IMR-90 (cell line): ENCODE data around the gene STARD13. TPM values are rescaled to one million over a fixed set of nuclear protein-coding genes. Genes with fewer than 3 reads are reported as not detected.

Source experiments
- ATAC-seq: fragments of 200-7000 bp; cut with Tn5 transposase; 2 replicates; pipeline ENCODE4 v1.9.1; 2020; ENCODE audit warnings: low read depth, mild to moderate bottlenecking, moderate library complexity
- BruUV-seq: library from RNA; stranded (reverse); fragments of 400-500 nt; replicated peaks from 2 replicates; lab custom pipeline; 2021; lab: Mats Ljungman, UMichigan
- CTCF ChIA-PET: fragments of 300-600 bp; formaldehyde crosslinking; extraction: SDS; loops from one replicate; lab custom pipeline; 2021; ENCODE audit warnings: antibody characterized with exemption; lab: Yijun Ruan, JAX
- POLR2A ChIA-PET: fragments of 300-600 bp; sonication (Branson Sonifier 250); formaldehyde crosslinking; loops from one replicate; lab custom pipeline; 2022; ENCODE audit warnings: antibody characterized with exemption; ENCODE audit not compliant: unreplicated experiment; lab: Charles Lee
- DNase-seq: peaks from one replicate; pipeline ENCODE4 v3.0.0; 2013
- H2AFZ ChIP-seq: replicated peaks from 2 replicates; pipeline ENCODE3; 2013; ENCODE audit warnings: low read length, mild to moderate bottlenecking; ENCODE audit not compliant: poor library complexity
- H2AK5ac ChIP-seq: 2 replicates; pipeline ENCODE4 v1.6.1; 2013; ENCODE audit warnings: low read depth, low read length, inconsistent platforms
- H2AK9ac ChIP-seq: replicated peaks from 2 replicates; pipeline ENCODE3; 2013; ENCODE audit warnings: mild to moderate bottlenecking, low read depth, low read length, moderate library complexity; ENCODE audit not compliant: poor library complexity
- H2BK120ac ChIP-seq: 2 replicates; pipeline ENCODE4 v1.6.1; 2013; ENCODE audit warnings: low read depth, low read length, inconsistent platforms
- H2BK15ac ChIP-seq: 3 replicates; pipeline ENCODE4 v1.6.1; 2013; ENCODE audit warnings: low read depth, low read length, inconsistent platforms
- H2BK20ac ChIP-seq: 2 replicates; pipeline ENCODE4 v1.6.1; 2013; ENCODE audit warnings: low read depth, mild to moderate bottlenecking, inconsistent platforms, low read length, moderate library complexity
- H2BK5ac ChIP-seq: 2 replicates; pipeline ENCODE4 v1.6.1; 2013; ENCODE audit warnings: mild to moderate bottlenecking, low read depth, low read length, inconsistent platforms; ENCODE audit not compliant: poor library complexity, severe bottlenecking
- H3K14ac ChIP-seq: replicated peaks from 2 replicates; pipeline ENCODE4 v1.6.1; 2013; ENCODE audit warnings: low read depth, low read length, inconsistent platforms
- H3K18ac ChIP-seq: 2 replicates; pipeline ENCODE4 v1.6.1; 2013; ENCODE audit warnings: low read depth, low read length, control low read depth
- H3K23ac ChIP-seq: 2 replicates; pipeline ENCODE4 v1.6.1; 2013; ENCODE audit warnings: low read depth, low read length, inconsistent platforms
- H3K27ac ChIP-seq: 2 replicates; pipeline ENCODE4 v1.5.1; 2013; ENCODE audit warnings: mild to moderate bottlenecking, control low read depth, low read length; ENCODE audit not compliant: insufficient read depth
- H3K27me3 ChIP-seq: 2 replicates; pipeline ENCODE4 v1.6.1; 2013; ENCODE audit warnings: low read length; ENCODE audit not compliant: control insufficient read depth, insufficient read depth
- H3K36me3 ChIP-seq: 2 replicates; pipeline ENCODE4 v1.6.1; 2013; ENCODE audit warnings: low read length, mixed read lengths; ENCODE audit not compliant: control insufficient read depth, insufficient read depth
- H3K4ac ChIP-seq: 2 replicates; pipeline ENCODE4 v1.6.1; 2013; ENCODE audit warnings: low read depth, low read length, inconsistent platforms
- H3K4me1 ChIP-seq: 2 replicates; pipeline ENCODE4 v1.6.1; 2013; ENCODE audit warnings: low read length, mixed read lengths; ENCODE audit not compliant: control insufficient read depth, insufficient read depth
- H3K4me2 ChIP-seq: 2 replicates; pipeline ENCODE4 v1.6.1; 2013; ENCODE audit warnings: low read depth, mild to moderate bottlenecking, control low read depth, low read length, moderate library complexity
- H3K4me3 ChIP-seq: 2 replicates; pipeline ENCODE4 v1.5.1; 2013; ENCODE audit warnings: low read depth, mild to moderate bottlenecking, control low read depth, low read length, moderate library complexity; ENCODE audit not compliant: insufficient read depth
- H3K56ac ChIP-seq: 2 replicates; pipeline ENCODE4 v1.6.1; 2013; ENCODE audit warnings: low read length, inconsistent platforms; ENCODE audit not compliant: insufficient read depth; ENCODE audit errors: extremely low read depth
- H3K79me1 ChIP-seq, 2 experiments: 2 replicates each; pipeline ENCODE4 v1.6.1; 2013; ENCODE audit warnings: low read length in 2 of 2, inconsistent platforms in 1 of 2, low read depth in 1 of 2
- H3K9ac ChIP-seq: 2 replicates; pipeline ENCODE4 v1.6.1; 2013; ENCODE audit warnings: low read depth, low read length, control low read depth
- H3K9me1 ChIP-seq: 2 replicates; pipeline ENCODE4 v1.6.1; 2013; ENCODE audit warnings: low read length, inconsistent platforms; ENCODE audit not compliant: insufficient read depth
- H3K9me3 ChIP-seq: 2 replicates; pipeline ENCODE4 v1.6.1; 2013; ENCODE audit warnings: low read length; ENCODE audit not compliant: control insufficient read depth, insufficient read depth
- H4K20me1 ChIP-seq: 2 replicates; pipeline ENCODE4 v1.6.1; 2013; ENCODE audit warnings: low read length, inconsistent platforms; ENCODE audit not compliant: insufficient read depth
- H4K5ac ChIP-seq: 2 replicates; pipeline ENCODE4 v1.6.1; 2013; ENCODE audit warnings: mild to moderate bottlenecking, low read depth, low read length, control low read depth
- H4K8ac ChIP-seq, 2 experiments: 2 replicates each; pipeline ENCODE4 v1.6.1; 2013; ENCODE audit warnings: low read depth in 2 of 2, low read length in 2 of 2, control low read depth in 1 of 2, inconsistent platforms in 1 of 2
- H4K91ac ChIP-seq: 2 replicates; pipeline ENCODE4 v1.6.1; 2013; ENCODE audit warnings: low read depth, low read length, inconsistent platforms; ENCODE audit not compliant: insufficient read depth
- BHLHE40 ChIP-seq: fragments of 150-350 bp; IDR thresholded peaks from 2 replicates; pipeline ENCODE4 v1.6.1; 2016; ENCODE audit warnings: mild to moderate bottlenecking, low read depth, low read length
- CEBPB ChIP-seq: IDR thresholded peaks from 2 replicates; pipeline ENCODE4 v1.6.1; 2012; ENCODE audit warnings: low read depth, low read length, improper control_type of control experiment
- CHD1 ChIP-seq: IDR thresholded peaks from 2 replicates; pipeline ENCODE4 v1.6.1; 2012; ENCODE audit warnings: low read depth, low read length, improper control_type of control experiment
- CTCF ChIP-seq: conservative IDR thresholded peaks from 2 replicates; pipeline ENCODE4 v1.5.1; 2012; ENCODE audit warnings: mild to moderate bottlenecking, low read depth, low read length, improper control_type of control experiment
- ELK1 ChIP-seq: fragments of 150-350 bp; IDR thresholded peaks from 2 replicates; pipeline ENCODE4 v1.6.1; 2016; ENCODE audit warnings: low read depth, mild to moderate bottlenecking, low read length, moderate library complexity, borderline replicate concordance
- FOS ChIP-seq: fragments of 150-350 bp; IDR thresholded peaks from 2 replicates; pipeline ENCODE4 v1.6.1; 2016; ENCODE audit warnings: low read depth, low read length
- MAZ ChIP-seq: IDR thresholded peaks from 2 replicates; pipeline ENCODE4 v1.6.1; 2012; ENCODE audit warnings: low read depth, mild to moderate bottlenecking, low read length, improper control_type of control experiment, moderate library complexity, borderline replicate concordance
- NFE2L2 ChIP-seq: fragments of 150-350 bp; IDR thresholded peaks from 2 replicates; pipeline ENCODE4 v1.6.1; 2016; ENCODE audit warnings: low read depth, mild to moderate bottlenecking, low read length
- POLR2A ChIP-seq: IDR thresholded peaks from 2 replicates; pipeline ENCODE4 v1.6.1; 2012; ENCODE audit warnings: mild to moderate bottlenecking, low read depth, low read length
- RAD21 ChIP-seq: IDR thresholded peaks from 2 replicates; pipeline ENCODE4 v1.6.1; 2012; ENCODE audit warnings: low read length, improper control_type of control experiment
- RCOR1 ChIP-seq: IDR thresholded peaks from 2 replicates; pipeline ENCODE4 v1.6.1; 2012; ENCODE audit warnings: mild to moderate bottlenecking, low read length, improper control_type of control experiment; ENCODE audit not compliant: insufficient replicate concordance
- SMC3 ChIP-seq: fragments of 150-350 bp; IDR thresholded peaks from 2 replicates; pipeline ENCODE4 v1.6.1; 2016; ENCODE audit warnings: low read depth, mild to moderate bottlenecking, antibody characterized with exemption, low read length, moderate library complexity
- USF2 ChIP-seq: fragments of 150-350 bp; IDR thresholded peaks from 2 replicates; pipeline ENCODE4 v1.6.1; 2017; ENCODE audit warnings: mild to moderate bottlenecking, antibody characterized with exemption, low read length, low read depth
- WGBS, 2 experiments: methylation state at CpG; one replicate each; pipeline versions ENCODE4 v1.1.5 to v1.1.7; 2013; ENCODE audit warnings: missing lambda C conversion rate in 2 of 2; ENCODE audit not compliant: insufficient read length in 1 of 2; ENCODE audit errors: extremely low coverage in 2 of 2; 5-methylcytosine and 5-hydroxymethylcytosine counted together
- dilution Hi-C: fragments of 300-500 bp; cut with HindIII; formaldehyde crosslinking; loops from one replicate; pipeline ENCODE4 v1.14.3; 2018; ENCODE audit warnings: low sequenced_read_pairs; ENCODE audit not compliant: unreplicated experiment
- in situ Hi-C: fragments of 300-500 bp; cut with MboI; formaldehyde crosslinking; loops from 3 replicates; pipeline ENCODE4 v1.14.3; 2019; ENCODE audit warnings: low sequenced_read_pairs, inconsistent platforms, mixed read lengths
- intact Hi-C: fragments of 100-400 bp; cut with micrococcal nuclease; formaldehyde crosslinking; loops from 2 replicates; pipeline ENCODE4 v1.10.0; 2022
- polyA plus RNA-seq, 3 experiments: library from polyadenylated mRNA; depleted of rRNA; stranded (reverse); fragments of >200 nt; gene quantifications; 2 replicates each; pipeline ENCODE4 v1.2.3, GENCODE V29; 2012; ENCODE audit warnings: low replicate concordance in 1 of 3
- total RNA-seq: library from RNA; depleted of rRNA; stranded (reverse); fragments of >200 nt; gene quantifications from 2 replicates; pipeline ENCODE4 v1.2.3, GENCODE V29; 2012

STARD13 gene
- total and polyA plus RNA-seq, 2 of the 4 experiments (the other 2 are of a cell fraction), result 23.6 to 46.6 TPM

DNA sequence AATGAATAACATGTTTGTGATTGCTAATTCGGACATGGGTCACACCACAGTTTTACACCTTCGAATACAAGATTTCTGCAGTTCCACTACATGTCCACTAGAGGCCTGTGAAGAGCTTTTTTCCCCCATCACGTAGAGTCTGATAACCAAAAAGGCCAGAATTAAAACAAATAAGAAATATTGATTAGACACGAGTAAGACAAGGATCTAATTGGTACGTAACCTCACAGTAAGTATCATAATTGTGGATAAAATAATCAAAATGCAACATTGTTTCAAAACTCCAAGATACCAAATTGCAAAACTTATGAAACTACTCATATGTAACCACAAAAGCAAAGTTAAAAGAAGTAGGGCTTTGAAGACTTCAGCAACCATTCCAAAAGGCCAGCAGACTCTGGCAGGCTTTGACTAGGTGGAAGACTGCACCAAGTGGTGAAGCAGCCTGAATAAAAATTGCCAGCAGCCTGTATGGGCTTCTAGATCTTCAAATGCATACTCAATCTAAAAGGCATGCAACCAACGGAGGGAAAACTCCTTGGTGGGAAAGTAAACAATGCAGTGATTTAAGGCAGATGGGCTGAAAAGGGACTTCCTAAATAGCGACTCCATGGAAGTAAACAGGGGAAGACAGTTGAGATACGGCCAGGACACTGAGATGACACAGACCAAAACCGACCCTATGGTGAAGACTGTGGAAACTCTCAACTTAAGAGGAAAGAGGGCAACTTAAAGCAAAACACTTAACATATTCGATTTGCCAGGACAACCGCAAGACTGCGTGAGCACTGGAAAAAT, 56.7 kb downstream of the STARD13 start:
- peaks cover 13% of the 10 kb centered on the region for H3K36me3 ChIP-seq
- BruUV-seq, result no TSS peak
- H3K9me3 ChIP-seq, result peaks cover 5% of the 10 kb centered on the region
- H2BK120ac ChIP-seq, result peak overlapping the region; percentile 92
- DNase-seq, result peak; percentile 83
- peak; percentile 46 for ATAC-seq
- POLR2A ChIA-PET, result interaction anchor here (1.4 kb wide), 1 partner anchor 56 kb away, joined by 4 read pairs; the partner anchor contains the start of gene STARD13
- in situ Hi-C loops (no loop called here), intact Hi-C loops (loop anchor here (1.0 to 5.0 kb wide), 5 partner anchors 54 to 493 kb away; no protein-coding TSS in a partner anchor), dilution Hi-C loops (no loop called here)
- peaks cover 53 to 81% of the 10 kb centered on the region in 2 experiments for H3K79me1 ChIP-seq
- H3K9ac ChIP-seq, result peak overlapping the region; percentile 64
- peak overlapping the region; percentile 98 for H2AK5ac ChIP-seq
- H2BK5ac ChIP-seq, result peak overlapping the region; percentile 98
- H3K14ac ChIP-seq, result peak overlapping the region; percentile 96
- no peak overlapping the region for H2AFZ ChIP-seq
- 44% methylated on average over 4 of the region's 12 CpGs; no CpG with 5 or more reads in 1 of the 2 experiments for WGBS, 2 experiments
- CTCF ChIA-PET, result interaction anchor here (1.0 to 1.9 kb wide), 2 partner anchors 15 to 308 kb away, joined by 3 to 5 read pairs; no protein-coding TSS in a partner anchor
- H3K56ac ChIP-seq, result peak overlapping the region; percentile 88
- H2BK15ac ChIP-seq, result peak overlapping the region; percentile 91
- H4K5ac ChIP-seq, result peak overlapping the region; percentile 96
- H3K4me2 ChIP-seq, result peak overlapping the region; percentile 69
- H4K91ac ChIP-seq, result peak overlapping the region; percentile 97
- H4K20me1 ChIP-seq, result peaks cover 6% of the 10 kb centered on the region; the same call in 1 of the 2 replicates
- H3K9me1 ChIP-seq, result peaks cover 30% of the 10 kb centered on the region
- peak overlapping the region; percentile 2; the same call in 1 of the 2 replicates for H3K4me3 ChIP-seq
- peak overlapping the region; percentile 97 for H3K27ac ChIP-seq
- H3K4me1 ChIP-seq, result peaks cover 29% of the 10 kb centered on the region
- H2AK9ac ChIP-seq, result peak overlapping the region; percentile 77
- H3K27me3 ChIP-seq, result no peaks in the 10 kb centered on the region
- peak overlapping the region; percentile 90 for H3K18ac ChIP-seq
- peak overlapping the region; percentile 89 for H2BK20ac ChIP-seq
- H3K23ac ChIP-seq, result peak overlapping the region; percentile 93
- H3K4ac ChIP-seq, result peak overlapping the region; percentile 96
- H4K8ac ChIP-seq, result peak overlapping the region; percentile 92 to 93
- TF ChIP-seq CEBPB (no peak), ELK1 (no peak), RAD21 (peak; percentile 83), USF2 (no peak), CHD1 (no peak), CTCF (peak; percentile 82), NFE2L2 (no peak), MAZ (0 out of 2 replicates have a peak, but pooled peaks have one; percentile 8), FOS (no peak), POLR2A (0 out of 2 replicates have a peak, but pooled peaks have one; percentile 27), BHLHE40 (no peak), RCOR1 (no peak), SMC3 (peak; percentile 76)
